CD4-positive, CD25-positive, alpha-beta regulatory T cell (primary cell): ENCODE results near the gene TMEM178B. TPM values are rescaled to one million over a fixed set of nuclear protein-coding genes. Genes with fewer than 3 reads are reported as not detected.

Experiments used
- ATAC-seq, 2 donors: fragments of 150-1000 bp; cut with Tn5 transposase; one replicate each; pipeline ENCODE4 v1.10.0; 2021; ENCODE audit warnings: low read depth in 2 of 2, moderate number of reproducible peaks in 2 of 2, moderate library complexity in 1 of 2
- DNase-seq, 3 donors: peaks; one replicate each; pipeline versions ENCODE4 v3.0.0 to v3.0.0-alpha.2; 2012 to 2022; ENCODE audit warnings: mixed read lengths in 1 of 3
- H3K27ac ChIP-seq: one replicate; pipeline ENCODE4 v1.7.0; 2013; ENCODE audit warnings: mild to moderate bottlenecking, low read length; ENCODE audit not compliant: insufficient read depth, poor library complexity, severe bottlenecking
- H3K27me3 ChIP-seq: one replicate; pipeline ENCODE4 v1.7.0; 2013; ENCODE audit warnings: low read length; ENCODE audit not compliant: control insufficient read depth, insufficient read depth
- H3K36me3 ChIP-seq: one replicate; pipeline ENCODE4 v1.7.0; 2013; ENCODE audit warnings: mild to moderate bottlenecking, low read length, moderate library complexity; ENCODE audit not compliant: control insufficient read depth, insufficient read depth
- H3K4me1 ChIP-seq: 2 replicates; pipeline ENCODE4 v1.7.0; 2013; ENCODE audit warnings: mild to moderate bottlenecking, low read length; ENCODE audit not compliant: insufficient read depth, control insufficient read depth, poor library complexity, severe bottlenecking
- H3K4me3 ChIP-seq: one replicate; pipeline ENCODE4 v1.7.0; 2013; ENCODE audit warnings: low read depth, mild to moderate bottlenecking, low read length, moderate library complexity
- H3K9me3 ChIP-seq, 2 experiments: 1 replicate in 1 of 2; 2 replicates in 1 of 2; pipeline ENCODE4 v1.7.0; 2013; ENCODE audit warnings: low read length in 2 of 2, mild to moderate bottlenecking in 1 of 2, moderate library complexity in 1 of 2; ENCODE audit not compliant: control insufficient read depth in 2 of 2
- H3K27ac Mint-ChIP-seq, 3 donors: one replicate each; pipeline ENCODE4 v1.8.0; 2020 to 2022; ENCODE audit warnings: mild to moderate bottlenecking in 3 of 3, mixed read lengths in 3 of 3, moderate library complexity in 2 of 3
- H3K27me3 Mint-ChIP-seq: one replicate; pipeline ENCODE4 v1.8.0; 2022; ENCODE audit warnings: mild to moderate bottlenecking, mixed read lengths
- H3K36me3 Mint-ChIP-seq: one replicate; pipeline ENCODE4 v1.8.0; 2020; ENCODE audit warnings: mixed read lengths
- H3K4me1 Mint-ChIP-seq, 4 donors: one replicate each; pipeline ENCODE4 v1.8.0; 2020 to 2022; ENCODE audit warnings: mixed read lengths in 4 of 4, mild to moderate bottlenecking in 1 of 4
- H3K4me3 Mint-ChIP-seq, 4 donors: one replicate each; pipeline ENCODE4 v1.8.0; 2020 to 2022; ENCODE audit warnings: mild to moderate bottlenecking in 4 of 4, mixed read lengths in 4 of 4, moderate library complexity in 3 of 4
- H3K9me3 Mint-ChIP-seq, 7 donors: one replicate each; pipeline ENCODE4 v1.8.0; 2020 to 2022; ENCODE audit warnings: mixed read lengths in 7 of 7, mild to moderate bottlenecking in 3 of 7, moderate library complexity in 2 of 7
- polyA plus RNA-seq, 4 donors: library from polyadenylated mRNA; unstranded; fragments of 300-500 nt; fragmentation: Illumina TruSeq; gene quantifications; one replicate each; pipeline ENCODE4 v1.2.3, GENCODE V29; 2021
- total RNA-seq: library from RNA; stranded (reverse); gene quantifications from one replicate; pipeline ENCODE4 v1.2.3, GENCODE V29; 2022

The TMEM178B gene
- total and polyA plus RNA-seq, 5 donors from 2014 or later, result 0.10 TPM; not detected in 4

DNA sequence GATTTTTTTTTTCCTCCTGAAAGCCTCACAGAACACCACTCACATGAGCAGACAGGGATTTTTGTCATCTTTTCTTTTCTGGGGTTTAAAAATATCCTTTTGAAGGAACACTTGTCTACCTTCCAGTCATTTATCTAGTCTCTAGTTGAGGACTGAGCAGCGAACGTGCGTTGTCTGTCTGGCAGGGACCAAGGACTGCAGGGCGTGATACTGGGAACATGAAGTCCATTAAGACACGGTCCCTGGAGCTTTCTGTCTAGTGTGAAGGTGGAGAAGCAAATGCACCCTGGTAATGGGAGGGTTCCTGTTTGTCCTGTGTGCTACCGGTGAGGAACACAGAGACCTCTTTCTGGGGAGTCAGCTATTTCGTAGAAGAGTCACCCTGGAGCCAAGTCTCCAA, 207.4 kb downstream of the TMEM178B start:
- Mint-ChIP-seq H3K9me3 (peaks cover 0 to 2% (median 0%) of the 10 kb centered on the region in 7 donors), H3K4me1 (peaks cover 0 to 2% (median under 1%) of the 10 kb centered on the region in 4 donors), H3K27ac (no peak overlapping the region), H3K4me3 (no peak overlapping the region), H3K27me3 (no peaks in the 10 kb centered on the region), H3K36me3 (no peaks in the 10 kb centered on the region)
- ATAC-seq, result no peak
- Histone ChIP-seq H3K4me1 (no peaks in the 10 kb centered on the region), H3K4me3 (no peak overlapping the region), H3K9me3 (no peaks in the 10 kb centered on the region), H3K27ac (no peak overlapping the region), H3K27me3 (no peaks in the 10 kb centered on the region), H3K36me3 (no peaks in the 10 kb centered on the region)
- DNase-seq, result no peak

DNA sequence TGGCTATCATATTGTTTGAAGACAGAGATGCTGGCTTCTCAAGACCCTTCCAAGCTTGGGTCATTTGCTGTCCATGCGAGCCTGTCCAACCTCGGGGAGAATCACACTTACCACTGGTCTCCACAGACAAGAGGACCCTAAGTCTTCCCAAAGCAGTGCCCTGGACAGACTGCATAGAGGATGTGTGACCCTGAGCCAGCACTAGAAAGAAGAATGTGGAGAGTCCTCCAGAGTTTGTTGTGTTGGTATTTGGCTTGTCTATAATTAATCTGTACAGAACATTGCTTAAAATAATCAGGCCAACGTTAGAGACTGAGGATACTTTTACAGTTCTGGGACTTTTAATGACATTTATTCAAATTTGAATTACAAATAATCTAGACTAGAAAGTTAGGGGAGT, 212.7 kb downstream of the TMEM178B start:
- no peaks in the 10 kb centered on the region for H3K36me3 ChIP-seq
- Mint-ChIP-seq H3K27me3 (no peaks in the 10 kb centered on the region), H3K4me1 (peaks cover 0 to 2% (median under 1%) of the 10 kb centered on the region in 4 donors), H3K4me3 (no peak overlapping the region), H3K36me3 (no peaks in the 10 kb centered on the region), H3K27ac (no peak overlapping the region), H3K9me3 (peaks cover 0 to 2% (median 0%) of the 10 kb centered on the region in 7 donors)
- no peaks in the 10 kb centered on the region for H3K9me3 ChIP-seq
- DNase-seq (no peak), ATAC-seq (no peak)
- no peak overlapping the region for H3K27ac ChIP-seq
- H3K4me1 ChIP-seq, result no peaks in the 10 kb centered on the region
- H3K4me3 ChIP-seq, result no peak overlapping the region
- H3K27me3 ChIP-seq, result no peaks in the 10 kb centered on the region

DNA sequence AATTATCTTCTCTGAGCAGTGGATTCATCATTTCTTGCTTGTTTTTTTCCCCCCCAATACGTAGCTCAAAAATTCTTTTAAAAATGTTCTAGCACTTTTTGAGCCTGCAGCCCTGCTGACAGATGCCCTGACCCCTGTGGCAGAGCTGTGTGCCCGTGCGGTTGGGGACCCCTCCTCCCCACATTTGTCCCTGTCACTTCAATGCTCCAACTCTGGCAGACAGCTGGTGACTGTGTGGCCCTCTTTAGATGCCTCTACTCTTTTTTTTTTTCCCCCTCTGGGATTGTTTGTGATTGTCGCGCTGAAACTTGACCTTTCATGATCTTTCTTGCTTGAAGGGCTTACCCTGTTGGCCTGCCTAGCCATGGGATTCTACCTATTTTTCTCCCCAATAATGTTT, 214.1 kb downstream of the TMEM178B start:
- H3K4me3 Mint-ChIP-seq, result no peak overlapping the region
- DNase-seq, result no peak
- H3K27me3 ChIP-seq, result no peaks in the 10 kb centered on the region
- H3K9me3 ChIP-seq, result no peaks in the 10 kb centered on the region
- H3K4me1 Mint-ChIP-seq, result peaks cover 0 to 2% (median under 1%) of the 10 kb centered on the region in 4 donors
- H3K4me1 ChIP-seq, result no peaks in the 10 kb centered on the region
- H3K9me3 Mint-ChIP-seq, result peaks cover 0 to 3% (median 0%) of the 10 kb centered on the region in 7 donors
- no peak overlapping the region for H3K27ac ChIP-seq
- no peak overlapping the region for H3K27ac Mint-ChIP-seq
- H3K36me3 Mint-ChIP-seq, result no peaks in the 10 kb centered on the region
- no peak for ATAC-seq
- no peaks in the 10 kb centered on the region for H3K27me3 Mint-ChIP-seq
- no peaks in the 10 kb centered on the region for H3K36me3 ChIP-seq
- no peak overlapping the region for H3K4me3 ChIP-seq

DNA sequence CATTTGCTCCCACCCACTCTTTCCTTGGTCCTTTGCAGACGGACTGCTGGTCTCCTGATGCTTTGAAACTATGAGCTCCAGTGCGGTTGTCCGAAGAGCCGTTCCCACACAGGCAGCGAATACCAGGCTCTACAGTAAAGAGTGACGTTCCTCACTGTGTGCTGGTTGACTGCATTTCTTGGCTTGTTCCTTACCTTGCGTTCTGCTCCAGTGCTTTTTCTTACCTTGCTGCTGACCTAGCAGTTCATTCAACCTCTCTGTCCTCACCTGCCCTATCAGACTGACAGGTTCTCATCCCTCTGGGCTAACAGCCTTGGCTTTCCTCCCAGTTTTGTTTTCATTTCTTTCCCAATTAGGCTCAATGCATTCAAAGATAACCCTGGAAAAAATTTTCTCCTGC, 214.8 kb downstream of the TMEM178B start:
- no peak overlapping the region for H3K27ac ChIP-seq
- H3K27ac Mint-ChIP-seq, result no peak overlapping the region
- H3K4me1 ChIP-seq, result no peaks in the 10 kb centered on the region
- H3K4me3 ChIP-seq, result no peak overlapping the region
- no peaks in the 10 kb centered on the region for H3K9me3 ChIP-seq
- H3K27me3 Mint-ChIP-seq, result no peaks in the 10 kb centered on the region
- no peaks in the 10 kb centered on the region for H3K36me3 ChIP-seq
- H3K9me3 Mint-ChIP-seq, result peaks cover 0 to 3% (median 0%) of the 10 kb centered on the region in 7 donors
- no peak overlapping the region for H3K4me3 Mint-ChIP-seq
- no peak for ATAC-seq
- H3K4me1 Mint-ChIP-seq, result peaks cover 0 to 2% (median 0%) of the 10 kb centered on the region in 4 donors
- H3K36me3 Mint-ChIP-seq, result no peaks in the 10 kb centered on the region
- no peaks in the 10 kb centered on the region for H3K27me3 ChIP-seq
- no peak for DNase-seq

DNA sequence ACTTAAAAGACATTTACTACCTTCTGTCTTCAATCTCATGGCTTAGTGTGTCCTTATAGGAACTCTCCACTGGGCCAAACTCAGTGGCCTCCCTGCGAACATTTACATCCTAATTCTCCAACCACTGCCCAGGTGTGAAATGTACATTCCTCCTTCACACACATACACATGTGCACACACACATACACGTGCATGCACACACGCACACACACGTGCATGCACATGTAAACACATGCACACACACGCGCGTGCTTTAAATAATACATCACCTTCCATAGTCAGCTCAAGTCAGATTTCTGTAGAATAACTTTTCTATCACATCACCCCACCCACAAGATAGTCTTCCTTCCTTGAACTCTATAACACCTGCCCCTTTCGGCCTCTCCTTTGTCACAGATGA, 216.5 kb downstream of the TMEM178B start:
- H3K4me3 Mint-ChIP-seq, result no peak overlapping the region
- H3K4me1 Mint-ChIP-seq, result no peaks in the 10 kb centered on the region

DNA sequence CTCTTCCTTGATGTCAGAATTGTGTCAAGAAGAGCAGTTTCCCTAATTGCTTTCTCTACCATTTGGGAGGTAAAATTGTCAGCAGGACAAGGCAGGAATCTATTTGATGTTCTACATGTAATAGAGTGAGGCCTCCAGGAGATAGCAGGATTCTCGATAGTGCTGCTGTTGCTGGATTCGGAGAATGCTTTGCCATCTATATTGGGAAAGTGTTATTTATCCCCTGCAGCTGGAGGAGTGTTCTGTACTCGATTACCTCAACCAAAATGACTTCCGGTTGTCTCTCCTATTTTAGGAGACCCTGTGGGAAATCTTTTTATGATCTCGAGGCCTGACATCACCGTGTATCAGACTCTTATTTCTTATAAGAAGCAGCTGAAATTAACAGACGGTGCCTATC, 217.1 kb downstream of the TMEM178B start:
- Histone ChIP-seq H3K4me3 (no peak overlapping the region), H3K27ac (no peak overlapping the region), H3K27me3 (no peaks in the 10 kb centered on the region), H3K4me1 (no peaks in the 10 kb centered on the region), H3K9me3 (no peaks in the 10 kb centered on the region), H3K36me3 (no peaks in the 10 kb centered on the region)
- no peak overlapping the region for H3K4me3 Mint-ChIP-seq
- no peaks in the 10 kb centered on the region for H3K4me1 Mint-ChIP-seq
- DNase-seq (no peak), ATAC-seq (no peak)
- H3K9me3 Mint-ChIP-seq, result peaks cover 0 to 3% (median 0%) of the 10 kb centered on the region in 7 donors
- H3K27me3 Mint-ChIP-seq, result no peaks in the 10 kb centered on the region
- H3K27ac Mint-ChIP-seq, result no peak overlapping the region
- H3K36me3 Mint-ChIP-seq, result no peaks in the 10 kb centered on the region

More for the DNA sequence above, 216.5 kb downstream of the TMEM178B start:
- ATAC-seq (no peak), DNase-seq (no peak)
- Histone ChIP-seq H3K9me3 (no peaks in the 10 kb centered on the region), H3K4me3 (no peak overlapping the region), H3K27ac (no peak overlapping the region), H3K27me3 (no peaks in the 10 kb centered on the region), H3K4me1 (no peaks in the 10 kb centered on the region), H3K36me3 (no peaks in the 10 kb centered on the region)
- peaks cover 0 to 3% (median 0%) of the 10 kb centered on the region in 7 donors for H3K9me3 Mint-ChIP-seq
- H3K27me3 Mint-ChIP-seq, result no peaks in the 10 kb centered on the region
- H3K36me3 Mint-ChIP-seq, result no peaks in the 10 kb centered on the region
- H3K27ac Mint-ChIP-seq, result no peak overlapping the region

DNA sequence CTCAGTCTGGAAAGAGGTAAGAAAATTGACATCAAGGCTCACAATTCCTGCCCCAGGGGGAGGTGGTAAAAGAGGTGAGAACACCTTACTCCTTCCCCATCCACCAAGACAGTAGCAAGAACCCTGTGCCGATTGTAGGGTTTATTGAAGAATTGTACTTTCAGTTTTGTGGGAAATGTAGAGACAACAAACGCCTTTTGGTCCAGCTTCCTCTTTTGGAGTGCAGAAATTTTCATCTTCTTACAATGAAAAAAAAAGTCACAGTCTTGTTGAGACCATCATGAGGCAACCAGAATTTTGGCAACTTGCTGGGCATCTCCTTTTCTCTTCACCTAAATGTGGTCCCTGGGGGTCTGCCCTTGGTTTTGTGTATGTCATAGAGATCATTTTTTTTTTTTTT, 217.7 kb downstream of the TMEM178B start:
- Histone ChIP-seq H3K9me3 (no peaks in the 10 kb centered on the region), H3K4me3 (no peak overlapping the region), H3K4me1 (no peaks in the 10 kb centered on the region), H3K27ac (no peak overlapping the region), H3K27me3 (no peaks in the 10 kb centered on the region), H3K36me3 (no peaks in the 10 kb centered on the region)
- Mint-ChIP-seq H3K4me3 (no peak overlapping the region), H3K27me3 (no peaks in the 10 kb centered on the region), H3K9me3 (peaks cover 0 to 3% (median 0%) of the 10 kb centered on the region in 7 donors), H3K27ac (no peak overlapping the region), H3K36me3 (no peaks in the 10 kb centered on the region), H3K4me1 (no peaks in the 10 kb centered on the region)
- DNase-seq (no peak), ATAC-seq (no peak)

DNA sequence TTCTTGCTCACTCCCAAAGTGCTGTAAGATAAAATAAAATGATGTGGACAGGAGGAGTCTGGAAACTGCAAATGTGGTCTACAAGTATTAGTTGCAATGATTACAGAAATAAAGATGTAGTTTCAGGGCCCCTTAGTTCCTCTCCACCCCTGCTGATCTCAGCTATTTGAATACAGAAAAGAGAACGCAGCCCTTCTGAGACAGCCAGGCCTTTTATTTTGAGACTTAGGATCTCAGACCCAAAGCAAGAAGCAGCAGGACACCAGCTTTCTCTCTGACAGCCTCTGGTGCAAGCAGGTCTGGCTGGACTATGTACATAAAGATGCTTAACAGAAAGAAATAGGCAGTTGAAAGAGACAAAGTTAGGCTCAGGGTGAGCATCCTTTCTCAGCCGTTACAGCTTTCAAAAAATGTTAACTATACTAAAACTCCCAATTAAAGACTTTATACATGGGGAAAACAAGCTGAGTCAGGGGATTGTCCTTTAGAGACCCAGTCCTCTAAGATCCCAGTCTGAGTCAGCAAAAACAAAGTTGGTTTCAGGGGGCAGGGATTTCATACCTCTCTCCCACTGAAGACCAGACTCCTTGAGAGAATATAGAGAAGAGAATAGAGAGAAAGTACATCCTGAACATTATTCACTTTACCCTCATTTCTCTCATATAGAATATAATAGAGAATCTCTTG, 220.4 kb downstream of the TMEM178B start:
- ATAC-seq (no peak), DNase-seq (no peak)
- Histone ChIP-seq H3K4me3 (no peak overlapping the region), H3K36me3 (no peaks in the 10 kb centered on the region), H3K27ac (no peak overlapping the region), H3K4me1 (no peaks in the 10 kb centered on the region), H3K9me3 (no peaks in the 10 kb centered on the region), H3K27me3 (no peaks in the 10 kb centered on the region)
- Mint-ChIP-seq H3K9me3 (peaks cover 0 to 3% (median 0%) of the 10 kb centered on the region in 7 donors), H3K27me3 (no peaks in the 10 kb centered on the region), H3K27ac (no peak overlapping the region), H3K36me3 (no peaks in the 10 kb centered on the region), H3K4me3 (no peak overlapping the region), H3K4me1 (no peaks in the 10 kb centered on the region)
